ENCODE measurements around the gene ABCG8.

ABCG8 gene

DNA sequence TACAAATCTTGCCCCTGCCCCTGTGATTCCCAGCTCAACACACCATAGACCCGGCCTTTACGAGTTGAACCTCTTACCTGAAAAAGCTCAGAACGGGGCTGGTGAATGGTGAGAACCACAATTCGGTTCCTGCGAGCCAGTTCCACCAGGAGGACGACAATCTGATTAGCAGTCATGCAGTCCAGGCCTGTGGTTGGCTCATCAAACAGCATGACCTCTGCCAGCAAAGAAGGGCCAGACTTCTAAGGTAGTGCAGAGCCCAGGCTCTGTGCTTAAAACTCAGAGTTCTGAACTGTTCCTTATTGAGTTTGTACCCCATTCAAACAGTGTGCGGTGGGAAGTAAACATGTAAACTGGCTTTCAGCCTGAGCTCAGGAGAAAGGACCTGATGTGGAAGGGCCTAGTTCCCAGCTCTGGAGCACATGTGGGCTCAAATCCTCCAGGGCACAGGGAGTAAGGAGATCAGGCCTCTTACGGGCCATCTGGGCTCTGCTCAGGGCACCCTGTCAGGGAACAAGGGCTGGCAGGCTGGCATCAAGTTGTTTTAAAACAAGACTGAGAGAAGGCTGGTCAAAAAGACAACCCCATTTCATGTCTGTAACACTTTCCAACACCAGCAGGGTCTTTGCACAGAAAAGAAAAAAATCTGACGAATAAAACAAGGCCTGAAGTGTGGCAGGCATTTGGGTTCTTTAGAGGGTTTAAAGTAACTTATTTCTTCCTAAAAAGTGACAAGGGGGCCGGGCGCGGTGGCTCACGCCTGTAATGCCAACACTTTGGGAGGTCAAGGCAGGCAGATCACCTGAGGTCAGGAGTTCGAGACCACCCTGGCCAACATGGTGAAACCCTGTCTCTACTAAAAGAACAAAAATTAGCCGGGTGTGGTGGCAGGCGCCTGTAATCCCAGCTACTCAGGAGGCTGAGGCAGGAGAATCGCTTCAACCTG lies 12.2 kb upstream of the ABCG8 start:
- no peak for DNase-seq

DNA sequence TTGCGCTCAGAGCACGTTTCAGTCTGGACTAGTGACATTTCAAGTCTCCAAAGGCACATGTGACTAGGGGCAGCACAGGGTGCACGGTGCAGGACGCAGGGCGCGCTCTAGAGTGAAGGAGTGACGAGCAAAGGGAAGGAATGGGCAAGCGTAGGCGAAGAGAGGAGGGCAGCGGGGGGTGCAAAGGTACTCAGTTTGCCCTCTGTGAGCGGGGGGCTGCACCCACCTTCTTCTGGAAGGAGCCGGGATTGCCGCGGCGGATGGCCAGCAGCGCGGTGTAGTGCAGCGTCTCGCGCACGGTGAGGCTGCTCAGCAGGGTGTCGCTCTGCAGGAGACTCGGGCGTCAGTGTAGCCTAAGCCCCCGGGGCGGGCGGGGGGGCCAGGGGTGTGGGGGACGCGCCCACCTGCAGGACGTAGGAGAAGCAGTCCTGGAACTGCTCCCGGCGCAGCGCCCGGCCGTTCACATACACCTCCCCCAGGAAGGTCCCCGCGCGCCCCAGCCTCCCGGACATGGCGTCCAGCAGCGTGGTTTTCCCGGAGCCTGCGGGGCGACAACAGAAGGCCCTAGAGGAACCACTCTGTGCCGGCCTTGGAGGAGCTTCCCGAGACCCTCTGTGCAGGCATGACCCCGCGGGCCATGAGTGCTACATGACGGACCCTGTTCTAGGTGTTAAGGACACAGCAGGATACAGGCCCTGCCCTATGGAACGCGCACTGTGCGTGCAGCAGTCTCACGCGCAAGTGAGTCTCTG lies 7.1 kb upstream of the ABCG8 start:
- no peak for DNase-seq

DNA sequence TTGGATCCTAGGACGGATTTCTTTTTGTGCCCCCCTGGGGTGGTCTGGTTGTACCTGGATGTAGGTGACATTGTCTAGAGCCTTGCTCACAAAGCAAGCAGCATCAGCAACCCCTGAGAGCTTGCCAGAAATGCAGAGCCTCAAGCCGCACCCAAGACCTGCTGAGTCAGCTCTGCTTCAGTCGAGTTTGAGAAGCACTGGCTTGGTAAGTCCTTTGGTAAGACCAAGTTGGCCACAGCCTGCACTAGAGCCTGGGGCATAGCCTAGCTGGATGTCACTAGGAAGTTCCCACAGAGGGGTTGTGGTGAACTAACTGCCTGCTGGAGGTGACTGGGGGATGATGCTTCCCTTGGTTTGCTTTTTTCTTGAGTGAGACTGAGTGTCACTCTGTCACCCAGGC lies 6.3 kb upstream of the ABCG8 start:
- DNase-seq, result no peak

GRCh38 chr2:43837033-43837432 lies 1.7 kb upstream of the ABCG8 start:
- no peak for DNase-seq

GRCh38 chr2:43837831-43838559 lies 776 bp upstream of the ABCG8 start:
- DNase-seq, result no peak

DNA sequence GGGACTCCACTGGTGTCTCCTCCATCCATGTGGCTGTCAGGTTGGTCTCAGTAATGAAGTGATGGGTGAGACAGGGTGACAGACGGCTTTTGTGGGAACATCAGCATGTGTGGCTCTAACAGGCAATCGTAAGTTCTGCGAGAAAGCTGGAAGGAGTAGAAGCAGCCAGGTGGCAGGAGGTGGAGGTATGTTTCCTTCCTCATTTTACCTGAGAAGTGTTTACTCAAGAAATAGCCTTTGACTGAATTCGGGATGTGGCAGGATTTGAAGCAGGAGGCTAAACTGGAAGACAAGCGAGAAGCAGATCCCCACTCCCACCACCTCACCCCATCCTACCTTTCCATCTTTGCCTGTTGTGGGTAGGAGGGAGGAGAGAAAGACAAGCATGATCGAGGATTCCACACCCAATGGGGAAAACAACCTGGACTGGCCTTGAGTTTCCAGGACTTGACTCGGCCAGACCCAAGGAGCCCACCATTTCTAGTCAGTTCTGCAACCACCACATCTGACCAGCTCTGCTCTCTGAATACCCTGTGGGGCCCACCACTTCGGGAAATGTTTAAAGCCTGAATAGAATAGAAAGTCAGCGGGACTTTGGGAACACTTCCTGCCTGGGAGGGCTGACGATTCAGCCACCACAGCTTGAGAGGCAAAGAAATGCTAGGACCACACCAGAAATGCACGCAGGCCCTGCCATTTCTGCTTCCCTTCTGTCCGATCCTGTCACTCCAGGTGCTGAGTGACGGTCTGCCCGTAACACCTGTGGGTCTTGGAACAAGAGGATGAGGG lies 1.2 kb downstream of the ABCG8 start:
- no peak for DNase-seq

DNA sequence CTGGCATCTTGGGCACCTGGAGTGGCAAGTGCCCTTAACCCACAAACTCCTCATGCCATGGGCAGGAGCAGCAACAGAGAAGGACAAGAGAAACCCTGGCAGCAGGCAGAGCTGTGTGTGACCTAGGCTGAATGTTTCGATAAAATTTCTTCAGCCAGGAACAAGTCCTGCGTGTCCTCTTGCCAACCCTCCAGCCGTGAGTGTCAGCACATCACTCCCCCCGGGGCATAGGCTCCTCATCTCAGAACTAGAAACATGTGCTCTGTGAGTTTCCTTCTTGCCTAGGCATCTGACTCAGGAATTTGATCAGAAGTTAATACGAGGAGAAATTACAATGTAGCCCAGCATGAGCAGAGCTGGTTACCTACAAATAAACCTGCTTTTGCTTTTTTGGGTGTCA lies 2.2 kb downstream of the ABCG8 start:
- no peak for DNase-seq

GRCh38 chr2:43841949-43842865 lies 3.4 kb downstream of the ABCG8 start:
- DNase-seq, result no peak

GRCh38 chr2:43842866-43843226 lies 4.1 kb downstream of the ABCG8 start:
- DNase-seq, result no peak

DNA sequence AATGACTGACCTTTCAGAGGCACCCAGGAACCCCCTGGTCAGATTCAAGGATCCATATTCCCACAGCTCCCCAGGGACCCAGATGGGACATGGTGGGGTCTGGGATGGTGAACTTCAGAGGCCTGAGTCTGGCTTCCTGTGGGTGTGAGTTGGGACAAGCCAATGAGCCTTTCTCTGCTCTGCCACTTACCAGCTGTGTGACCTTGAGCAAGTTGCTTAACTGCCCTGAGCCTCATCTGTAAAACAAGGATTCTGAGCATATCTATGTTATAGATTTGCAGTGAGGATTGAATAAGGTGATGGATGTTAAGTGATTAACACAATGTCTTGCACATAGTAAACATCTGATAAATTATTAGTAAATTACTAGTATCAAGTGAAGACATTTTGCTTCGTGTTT lies 6.4 kb downstream of the ABCG8 start:
- no peak for DNase-seq

DNA sequence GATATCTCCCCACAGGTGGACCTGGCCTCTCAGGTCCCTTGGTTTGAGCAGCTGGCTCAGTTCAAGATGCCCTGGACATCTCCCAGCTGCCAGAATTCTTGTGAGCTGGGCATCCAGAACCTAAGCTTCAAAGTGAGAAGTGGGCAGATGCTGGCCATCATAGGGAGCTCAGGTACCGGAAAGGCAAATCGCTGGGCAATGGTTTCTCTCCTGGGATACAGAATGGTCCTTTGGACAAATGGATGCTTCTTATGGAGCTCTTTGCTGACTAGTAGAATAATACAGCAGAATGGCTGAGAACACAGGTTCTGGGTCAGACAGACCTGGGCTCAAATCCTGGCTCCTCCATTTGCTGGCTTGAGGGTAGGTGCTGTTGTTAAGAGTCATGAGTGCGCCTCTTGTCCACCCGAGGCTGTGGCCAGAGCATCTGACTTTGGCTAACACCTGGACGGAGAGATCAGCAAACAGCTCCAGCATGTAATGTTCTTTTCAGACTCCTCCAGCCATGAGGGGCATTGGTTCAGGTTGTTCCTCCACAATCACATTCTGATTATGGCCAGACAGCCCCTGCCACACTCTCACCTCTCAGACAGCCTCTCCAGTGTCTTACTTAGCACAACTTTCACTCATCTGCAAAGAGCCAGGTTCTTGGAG lies 7.5 kb downstream of the ABCG8 start:
- DNase-seq, result no peak

DNA sequence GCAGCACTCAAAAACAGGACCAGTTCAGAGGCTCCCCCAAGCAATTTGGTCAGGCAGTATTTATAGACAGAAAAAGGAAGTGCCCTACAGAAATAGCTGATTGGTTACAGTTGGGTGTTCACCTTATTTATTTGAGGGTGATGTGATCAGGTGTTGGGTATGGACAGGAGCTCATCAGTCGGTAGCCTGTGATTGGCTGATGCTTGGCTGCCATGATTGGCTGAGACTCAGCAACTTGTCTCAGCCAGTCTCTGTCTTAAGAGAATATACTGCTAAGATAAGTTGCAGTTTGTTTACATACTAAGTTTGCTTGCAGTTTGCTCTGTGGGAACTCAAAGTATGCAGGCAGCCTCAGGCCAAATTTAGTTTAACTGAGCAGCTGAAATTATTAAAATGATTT lies 9.4 kb downstream of the ABCG8 start:
- DNase-seq, result no peak

DNA sequence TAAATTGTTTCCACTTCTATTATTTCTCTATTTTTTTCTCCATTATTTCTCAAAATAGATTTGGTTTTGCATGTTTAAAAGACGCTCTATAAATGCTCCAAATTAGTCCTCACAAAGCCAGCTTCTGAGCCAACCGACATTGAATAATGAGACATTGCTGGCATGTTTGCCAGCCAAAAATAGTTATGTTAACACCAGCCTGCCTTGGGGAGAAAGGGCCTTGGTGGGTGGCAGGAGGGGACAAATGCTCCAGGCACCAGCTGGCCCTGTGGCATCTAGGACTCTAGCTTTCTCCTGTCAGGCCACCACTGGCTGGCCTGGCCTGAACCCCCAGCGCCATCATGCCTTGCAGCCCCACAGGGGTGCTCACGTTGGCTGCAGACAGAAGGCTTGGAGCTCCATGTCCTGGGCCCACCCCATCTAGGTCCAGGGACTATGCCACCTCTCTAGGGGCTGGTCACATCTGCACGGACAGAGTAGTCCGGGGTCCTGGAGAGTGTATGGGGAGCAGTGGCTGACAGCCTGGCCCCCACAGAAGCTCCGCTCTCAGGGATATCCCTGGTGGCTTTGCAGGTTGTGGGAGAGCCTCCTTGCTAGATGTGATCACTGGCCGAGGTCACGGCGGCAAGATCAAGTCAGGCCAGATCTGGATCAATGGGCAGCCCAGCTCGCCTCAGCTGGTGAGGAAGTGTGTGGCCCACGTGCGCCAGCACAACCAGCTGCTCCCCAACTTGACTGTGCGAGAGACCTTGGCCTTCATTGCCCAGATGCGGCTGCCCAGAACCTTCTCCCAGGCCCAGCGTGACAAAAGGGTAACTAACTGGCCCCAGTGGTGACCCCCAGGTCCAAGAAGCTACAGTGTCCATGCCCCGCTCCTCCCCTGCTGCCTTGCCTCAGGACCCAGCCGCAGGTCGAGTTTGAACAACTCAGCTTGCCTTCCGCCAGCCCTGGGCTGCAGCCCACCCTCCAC lies 12.5 kb downstream of the ABCG8 start:
- no peak for DNase-seq

DNA sequence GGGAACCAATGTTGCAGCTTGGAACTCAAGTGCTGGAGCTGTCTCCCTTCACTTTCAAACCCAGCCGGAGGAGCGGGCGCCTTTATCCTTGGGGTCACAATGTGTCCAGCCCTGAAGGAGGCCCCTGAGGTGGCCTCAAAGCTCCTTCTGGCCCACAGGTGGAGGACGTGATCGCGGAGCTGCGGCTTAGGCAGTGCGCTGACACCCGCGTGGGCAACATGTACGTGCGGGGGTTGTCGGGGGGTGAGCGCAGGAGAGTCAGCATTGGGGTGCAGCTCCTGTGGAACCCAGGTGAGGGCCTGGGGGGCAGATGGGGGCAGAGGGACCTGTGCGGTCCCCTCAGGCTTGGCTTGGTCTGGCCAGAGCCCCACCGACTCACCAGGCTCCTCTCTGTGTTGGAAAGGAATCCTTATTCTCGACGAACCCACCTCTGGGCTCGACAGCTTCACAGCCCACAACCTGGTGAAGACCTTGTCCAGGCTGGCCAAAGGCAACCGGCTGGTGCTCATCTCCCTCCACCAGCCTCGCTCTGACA lies 13.5 kb downstream of the ABCG8 start:
- no peak for DNase-seq

DNA sequence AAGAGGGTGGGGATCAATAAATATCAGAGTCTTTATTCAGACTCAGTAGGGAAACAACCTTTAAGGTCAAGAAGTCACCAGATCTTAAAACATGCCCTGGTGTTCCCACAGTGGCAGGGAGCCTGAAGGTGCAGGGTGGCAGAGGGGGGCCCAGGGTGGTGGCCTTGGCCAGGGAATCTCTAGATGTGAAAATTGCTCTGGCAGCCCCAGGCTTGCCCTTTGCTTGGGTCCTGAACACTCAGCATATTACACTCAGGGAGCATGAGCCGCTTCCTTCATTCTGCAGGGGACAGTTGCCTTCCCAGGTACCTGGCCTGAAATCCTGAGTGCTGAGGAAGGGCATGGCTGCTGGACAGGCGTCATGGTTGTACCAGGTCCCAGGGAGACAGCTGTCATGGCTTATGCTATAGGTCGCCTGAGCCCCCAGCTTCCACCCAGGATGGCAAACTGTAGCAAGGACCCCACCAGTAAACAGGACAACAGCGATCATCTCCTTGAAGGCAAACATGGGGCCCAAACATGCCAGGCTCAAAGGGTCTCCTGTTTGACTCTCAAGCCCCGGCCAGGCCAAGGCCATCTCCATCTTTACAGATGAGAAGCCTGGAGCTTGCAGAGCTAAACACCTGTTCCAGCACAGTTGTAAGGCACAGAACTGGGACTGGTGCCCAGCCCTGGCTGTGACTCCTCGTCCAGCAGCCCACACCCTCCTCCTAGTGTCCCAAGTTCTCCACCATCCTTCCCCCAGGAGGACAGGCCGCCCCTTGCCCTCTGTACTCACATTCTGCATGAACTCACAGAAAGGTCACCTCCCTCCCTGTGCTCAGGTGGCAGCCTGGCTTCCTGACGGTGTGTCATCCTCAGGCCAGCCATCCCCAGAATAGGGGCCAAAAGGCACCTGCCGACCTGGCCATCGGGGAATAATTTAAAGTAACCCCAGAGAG lies 14.6 kb downstream of the ABCG8 start:
- no peak for DNase-seq

GRCh38 chr2:43854671-43855070 lies 15.9 kb downstream of the ABCG8 start:
- no peak for DNase-seq

GRCh38 chr2:43855292-43855691 lies 16.5 kb downstream of the ABCG8 start:
- no peak for DNase-seq

DNA sequence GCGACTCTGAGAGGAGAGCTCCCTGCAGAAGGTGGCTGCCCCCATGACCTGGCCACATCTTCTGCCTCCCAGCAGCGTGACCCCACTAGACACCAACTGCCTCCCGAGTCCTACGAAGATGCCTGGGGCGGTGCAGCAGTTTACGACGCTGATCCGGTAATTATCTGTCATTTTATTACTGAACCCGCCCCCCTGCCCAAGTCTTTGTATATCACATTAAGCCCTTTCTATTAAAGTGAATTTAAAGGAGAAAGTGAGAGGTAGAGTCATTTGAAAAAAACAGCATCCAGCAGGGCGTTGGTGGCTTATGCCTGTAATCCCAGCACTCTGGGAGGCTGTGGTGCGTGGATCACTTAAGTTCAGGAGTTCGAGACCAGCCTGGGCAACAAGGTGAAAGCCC lies 33.4 kb downstream of the ABCG8 start:
- no peak for DNase-seq
